GM18511 (cell line): ENCODE data around the gene PRTFDC1.

Experiments used
- ATAC-seq: cut with Tn5 transposase; IDR thresholded peaks from one replicate; pipeline ENCODE4 v1.9.1; 2021; ENCODE audit warnings: mild to moderate bottlenecking, moderate library complexity; ENCODE audit not compliant: unreplicated experiment

Gene PRTFDC1

DNA sequence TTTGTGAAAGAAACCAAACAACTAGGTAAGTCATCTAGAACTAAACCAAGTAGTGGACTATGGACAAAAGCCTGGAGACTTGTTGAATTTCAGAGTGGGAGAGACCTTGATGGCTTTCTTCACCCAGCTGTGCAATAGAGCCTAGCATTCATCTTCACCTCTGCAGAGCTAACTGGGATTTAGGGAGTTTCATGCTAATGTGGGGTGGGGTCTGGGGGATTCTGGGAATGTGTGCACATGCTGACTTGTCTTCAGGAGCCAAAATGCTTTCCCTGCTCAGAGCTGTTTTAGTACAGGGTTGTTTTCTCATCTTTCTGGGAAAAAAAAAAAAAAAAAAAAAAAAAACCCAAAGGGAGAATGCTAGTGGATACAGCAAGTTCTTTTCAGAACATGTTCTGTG is 147.4 kb downstream of the PRTFDC1 start:
- no peak for ATAC-seq

GRCh38 chr10:24804392-24804791 is 148.0 kb downstream of the PRTFDC1 start:
- ATAC-seq, result no peak

GRCh38 chr10:24802378-24802777 is 150.0 kb downstream of the PRTFDC1 start:
- no peak for ATAC-seq

GRCh38 chr10:24800861-24801260 is 151.5 kb downstream of the PRTFDC1 start:
- ATAC-seq, result no peak
